Measurements from ENCODE around the gene PLIN5. TPM values are rescaled to one million over a fixed set of nuclear protein-coding genes. Genes with fewer than 3 reads are reported as not detected.
"Not testable (repeated sequence)": the region's sequence is repeated elsewhere in the genome, so short reads cannot be mapped to it uniquely, and the experiment has no call there.

PLIN5 gene
- total RNA-seq, 1 experiment from 2014 or later, result 8.1 TPM

DNA sequence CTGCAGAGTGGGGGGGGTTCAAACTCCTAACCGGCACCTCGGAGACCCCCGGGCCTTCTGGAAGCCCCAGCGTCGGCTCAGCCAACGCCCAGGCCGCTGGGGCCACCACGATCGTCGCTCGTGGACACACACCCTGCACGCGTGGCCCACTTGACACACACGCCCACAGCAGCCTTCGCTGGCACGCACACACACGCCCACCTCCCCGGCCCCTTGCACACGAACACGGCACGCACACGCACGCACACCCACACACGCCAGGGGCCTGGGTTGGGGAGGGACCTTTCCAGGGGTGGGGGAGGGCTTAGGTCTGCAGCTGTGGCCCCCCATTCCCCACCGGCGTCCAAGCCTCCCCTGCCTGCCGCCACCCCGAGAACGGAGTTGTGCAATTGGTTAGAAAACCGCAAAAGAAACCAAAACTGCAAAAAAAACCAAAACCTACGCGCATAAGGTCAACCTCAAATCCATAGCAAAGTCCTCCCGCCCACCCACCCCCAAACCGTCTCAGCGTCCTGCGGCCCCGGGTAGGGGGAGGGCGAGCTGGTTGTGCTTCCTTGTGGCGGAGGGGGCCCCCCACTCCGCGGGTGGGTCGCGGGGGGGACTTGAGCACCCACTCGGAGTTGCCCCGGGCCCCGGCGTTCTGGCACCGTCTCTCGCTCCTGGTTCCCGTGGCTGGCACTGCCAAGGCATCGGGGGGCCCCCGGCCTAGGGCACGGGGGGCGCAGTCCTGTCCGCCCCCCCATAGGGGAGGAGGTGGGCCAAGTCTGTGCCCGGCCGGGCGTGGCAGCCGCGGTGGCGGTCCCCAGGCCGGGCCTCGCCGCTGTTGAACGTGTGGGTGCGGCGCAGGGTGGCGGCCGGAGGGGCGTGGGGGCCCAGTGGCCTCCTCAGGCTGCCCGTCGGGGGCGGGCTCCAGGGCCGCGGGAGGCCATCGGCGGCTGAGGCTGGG, 8.1 kb upstream of the PLIN5 start:
- peaks cover 2 to 10% of the 10 kb centered on the region in 2 experiments; a peak in 3 of 4 replicates for H3K4me1 ChIP-seq (ENCODE audit: control insufficient read depth in 1 of 2, insufficient read depth in 2 of 2, low read length in 2 of 2)
- H4K20me1 ChIP-seq (ENCODE audit: insufficient read depth), result no peaks in the 10 kb centered on the region
- POLR2A ChIA-PET, result no interaction called here
- intact Hi-C loops (cut with micrococcal nuclease), result no loop called here
- TF ChIP-seq SRF (IDR thresholded peaks at IDR 0.05; ENCODE audit: low read depth) (no peak), SP1 (IDR thresholded peaks at IDR 0.05; ENCODE audit: low read depth) (no peak), POLR2A (IDR thresholded peaks at IDR 0.05; ENCODE audit: borderline replicate concordance, extremely low read depth, insufficient read depth, insufficient read length) (no peak), EGR1 (IDR thresholded peaks at IDR 0.05; ENCODE audit: low read depth) (no peak), ELF1 (IDR thresholded peaks at IDR 0.05; ENCODE audit: borderline replicate concordance, low read depth) (no peak), TCF7L2 (IDR thresholded peaks at IDR 0.05; ENCODE audit: borderline replicate concordance, extremely low read depth, insufficient read depth, insufficient read length) (no peak), ZNF274 (IDR thresholded peaks at IDR 0.05; ENCODE audit: low read depth, low read length) (no peak), YY1 (IDR thresholded peaks at IDR 0.05; ENCODE audit: extremely low read depth, insufficient replicate concordance, low read depth, low read length) (no peak), JUND (IDR thresholded peaks at IDR 0.05) (no peak), FOSL1 (IDR thresholded peaks at IDR 0.05; ENCODE audit: low read depth) (no peak)
- TF ChIP-seq, protein P1, sequence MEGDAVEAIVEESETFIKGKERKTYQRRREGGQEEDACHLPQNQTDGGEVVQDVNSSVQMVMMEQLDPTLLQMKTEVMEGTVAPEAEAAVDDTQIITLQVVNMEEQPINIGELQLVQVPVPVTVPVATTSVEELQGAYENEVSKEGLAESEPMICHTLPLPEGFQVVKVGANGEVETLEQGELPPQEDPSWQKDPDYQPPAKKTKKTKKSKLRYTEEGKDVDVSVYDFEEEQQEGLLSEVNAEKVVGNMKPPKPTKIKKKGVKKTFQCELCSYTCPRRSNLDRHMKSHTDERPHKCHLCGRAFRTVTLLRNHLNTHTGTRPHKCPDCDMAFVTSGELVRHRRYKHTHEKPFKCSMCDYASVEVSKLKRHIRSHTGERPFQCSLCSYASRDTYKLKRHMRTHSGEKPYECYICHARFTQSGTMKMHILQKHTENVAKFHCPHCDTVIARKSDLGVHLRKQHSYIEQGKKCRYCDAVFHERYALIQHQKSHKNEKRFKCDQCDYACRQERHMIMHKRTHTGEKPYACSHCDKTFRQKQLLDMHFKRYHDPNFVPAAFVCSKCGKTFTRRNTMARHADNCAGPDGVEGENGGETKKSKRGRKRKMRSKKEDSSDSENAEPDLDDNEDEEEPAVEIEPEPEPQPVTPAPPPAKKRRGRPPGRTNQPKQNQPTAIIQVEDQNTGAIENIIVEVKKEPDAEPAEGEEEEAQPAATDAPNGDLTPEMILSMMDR (IDR thresholded peaks at IDR 0.05 in 2 of 3, conservative IDR thresholded peaks at IDR 0.05 in 1 of 3; ENCODE audit: borderline replicate concordance in 1 of 3, insufficient read depth in 1 of 3, low read depth in 2 of 3, low read length in 2 of 3), result no peak
- TF ChIP-seq, protein P2, sequence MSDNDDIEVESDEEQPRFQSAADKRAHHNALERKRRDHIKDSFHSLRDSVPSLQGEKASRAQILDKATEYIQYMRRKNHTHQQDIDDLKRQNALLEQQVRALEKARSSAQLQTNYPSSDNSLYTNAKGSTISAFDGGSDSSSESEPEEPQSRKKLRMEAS (IDR thresholded peaks at IDR 0.05), result no peak
- TF ChIP-seq, protein P3, sequence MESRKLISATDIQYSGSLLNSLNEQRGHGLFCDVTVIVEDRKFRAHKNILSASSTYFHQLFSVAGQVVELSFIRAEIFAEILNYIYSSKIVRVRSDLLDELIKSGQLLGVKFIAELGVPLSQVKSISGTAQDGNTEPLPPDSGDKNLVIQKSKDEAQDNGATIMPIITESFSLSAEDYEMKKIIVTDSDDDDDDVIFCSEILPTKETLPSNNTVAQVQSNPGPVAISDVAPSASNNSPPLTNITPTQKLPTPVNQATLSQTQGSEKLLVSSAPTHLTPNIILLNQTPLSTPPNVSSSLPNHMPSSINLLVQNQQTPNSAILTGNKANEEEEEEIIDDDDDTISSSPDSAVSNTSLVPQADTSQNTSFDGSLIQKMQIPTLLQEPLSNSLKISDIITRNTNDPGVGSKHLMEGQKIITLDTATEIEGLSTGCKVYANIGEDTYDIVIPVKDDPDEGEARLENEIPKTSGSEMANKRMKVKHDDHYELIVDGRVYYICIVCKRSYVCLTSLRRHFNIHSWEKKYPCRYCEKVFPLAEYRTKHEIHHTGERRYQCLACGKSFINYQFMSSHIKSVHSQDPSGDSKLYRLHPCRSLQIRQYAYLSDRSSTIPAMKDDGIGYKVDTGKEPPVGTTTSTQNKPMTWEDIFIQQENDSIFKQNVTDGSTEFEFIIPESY (IDR thresholded peaks at IDR 0.05; ENCODE audit: extremely low read depth, insufficient replicate concordance, low read length), result no peak
- TSS peak; percentile 77 for BruUV-seq (replicated peaks)
- DNase-seq (ENCODE audit: low read depth, low spot score), result no peak
- no peak overlapping the region for H3K4me3 ChIP-seq (replicated peaks in 1 of 2; ENCODE audit: low read depth in 1 of 2, low read length in 2 of 2)
- no peaks in the 10 kb centered on the region for H3K9me3 ChIP-seq (ENCODE audit: control insufficient read depth in 1 of 2, insufficient read depth in 1 of 2, low read depth in 1 of 2, low read length in 2 of 2)
- CTCF ChIA-PET, result no interaction called here
- H3K9me2 ChIP-seq (ENCODE audit: insufficient read depth), result no peaks in the 10 kb centered on the region
- no peak overlapping the region for H3K9ac ChIP-seq (ENCODE audit: low read length)
- H3K27ac ChIP-seq (ENCODE audit: low read depth, low read length), result no peak overlapping the region
- no peak overlapping the region for H2AFZ ChIP-seq (ENCODE audit: low read depth, low read length, poor library complexity, severe bottlenecking)
- RAD21 ChIA-PET (ENCODE audit: low non-redundant PET in 1 of 2, low total read pairs in 2 of 2, uncharacterized antibody in 2 of 2, unreplicated experiment in 2 of 2), result no interaction called here
- no peaks in the 10 kb centered on the region for H3K79me2 ChIP-seq (ENCODE audit: insufficient read depth, low read length)
- H3K27me3 ChIP-seq (ENCODE audit: insufficient read depth, low read length), result no peaks in the 10 kb centered on the region
- ATAC-seq, result no peak
- H3K36me3 ChIP-seq (ENCODE audit: control insufficient read depth in 1 of 2, insufficient read depth in 2 of 2, low read length in 2 of 2), result peaks cover 0 to 2% of the 10 kb centered on the region in 2 experiments; a peak in 1 of 4 replicates
- no peak overlapping the region for H3K4me2 ChIP-seq (ENCODE audit: low read length)

DNA sequence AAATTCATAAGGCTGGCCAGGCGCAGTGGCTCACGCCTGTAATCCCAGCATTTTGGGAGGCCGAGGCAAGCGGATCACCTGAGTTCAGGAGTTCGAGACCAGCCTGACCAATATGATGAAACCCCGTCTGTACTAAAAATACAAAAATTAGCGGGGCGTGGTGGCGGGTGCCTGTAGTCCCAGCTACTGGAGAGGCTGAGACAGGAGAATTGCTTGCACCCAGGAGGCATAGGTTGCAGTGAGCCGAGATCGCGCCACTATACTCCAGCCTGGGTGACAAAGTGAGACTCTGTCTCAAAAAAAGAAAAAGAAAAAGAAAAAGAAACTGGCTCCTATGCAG, 6.8 kb upstream of the PLIN5 start:
- H3K4me3 ChIP-seq (replicated peaks in 1 of 2; ENCODE audit: low read depth in 1 of 2, low read length in 2 of 2); H3K36me3 ChIP-seq (ENCODE audit: control insufficient read depth in 1 of 2, insufficient read depth in 2 of 2, low read length in 2 of 2); H3K9me2 ChIP-seq (ENCODE audit: insufficient read depth); H3K27me3 ChIP-seq (ENCODE audit: insufficient read depth, low read length); H2AFZ ChIP-seq (ENCODE audit: low read depth, low read length, poor library complexity, severe bottlenecking); intact Hi-C loops (cut with micrococcal nuclease); H4K20me1 ChIP-seq (ENCODE audit: insufficient read depth); RAD21 ChIA-PET (ENCODE audit: low non-redundant PET in 1 of 2, low total read pairs in 2 of 2, uncharacterized antibody in 2 of 2, unreplicated experiment in 2 of 2); DNase-seq (ENCODE audit: low read depth, low spot score); H3K9me3 ChIP-seq (ENCODE audit: control insufficient read depth in 1 of 2, insufficient read depth in 1 of 2, low read depth in 1 of 2, low read length in 2 of 2); BruUV-seq (replicated peaks); H3K79me2 ChIP-seq (ENCODE audit: insufficient read depth, low read length); H3K27ac ChIP-seq (ENCODE audit: low read depth, low read length); H3K4me2 ChIP-seq (ENCODE audit: low read length); ATAC-seq; H3K9ac ChIP-seq (ENCODE audit: low read length): not testable (repeated sequence)
- ChIA-PET POLR2A (interaction anchor here (0.7 kb wide), 1 partner anchor 310 kb away, joined by 3 read pairs; no protein-coding TSS in a partner anchor), CTCF (interaction anchor here (0.6 kb wide), 1 partner anchor 270 kb away, joined by 3 read pairs; no protein-coding TSS in a partner anchor)
- peaks cover 8 to 15% of the 10 kb centered on the region in 2 experiments; a peak in 3 of 4 replicates for H3K4me1 ChIP-seq (ENCODE audit: control insufficient read depth in 1 of 2, insufficient read depth in 2 of 2, low read length in 2 of 2)

Data from HCT116 (cell line).